HG03095 (cell line): ENCODE measurements around the gene PALM2AKAP2.

Source experiments
- ATAC-seq: cut with Tn5 transposase; IDR thresholded peaks from one replicate; pipeline ENCODE4 v1.9.1; 2021; ENCODE audit warnings: moderate library complexity; ENCODE audit not compliant: unreplicated experiment

Gene PALM2AKAP2

GRCh38 chr9:109771087-109771486 is 8.9 kb upstream of the PALM2AKAP2 start:
- ATAC-seq: no peak

- no peak for ATAC-seq
Observed at GRCh38 chr9:109771796-109772531, 8.0 kb upstream of the PALM2AKAP2 start.

GRCh38 chr9:109775516-109775915 is 4.5 kb upstream of the PALM2AKAP2 start:
- ATAC-seq: no peak

GRCh38 chr9:109776391-109776790 is 3.6 kb upstream of the PALM2AKAP2 start:
- no peak for ATAC-seq

- ATAC-seq: no peak
Observed at GRCh38 chr9:109780453-109781033, 545 bp downstream of the PALM2AKAP2 start.

GRCh38 chr9:109781086-109781485 is 1.1 kb downstream of the PALM2AKAP2 start:
- no peak for ATAC-seq

GRCh38 chr9:109781541-109782197 is 1.7 kb downstream of the PALM2AKAP2 start:
- ATAC-seq: no peak

GRCh38 chr9:109787735-109788134 is 7.7 kb downstream of the PALM2AKAP2 start:
- no peak for ATAC-seq

- ATAC-seq: no peak
Observed at GRCh38 chr9:109789556-109789955, 9.6 kb downstream of the PALM2AKAP2 start.

- no peak for ATAC-seq
Observed at GRCh38 chr9:109789971-109790370, 10.0 kb downstream of the PALM2AKAP2 start.

GRCh38 chr9:109791003-109791677 is 11.1 kb downstream of the PALM2AKAP2 start:
- ATAC-seq: no peak

GRCh38 chr9:109791747-109792146 is 11.7 kb downstream of the PALM2AKAP2 start:
- no peak for ATAC-seq

GRCh38 chr9:109792951-109793546 is 13.1 kb downstream of the PALM2AKAP2 start:
- no peak for ATAC-seq

GRCh38 chr9:109793921-109794320 is 13.9 kb downstream of the PALM2AKAP2 start:
- ATAC-seq: no peak

- no peak for ATAC-seq
Observed at GRCh38 chr9:109794361-109795012, 14.5 kb downstream of the PALM2AKAP2 start.

- ATAC-seq: no peak
Observed at GRCh38 chr9:109795613-109796012, 15.6 kb downstream of the PALM2AKAP2 start.

GRCh38 chr9:109796078-109796477 is 16.1 kb downstream of the PALM2AKAP2 start:
- no peak for ATAC-seq

GRCh38 chr9:109797006-109797405 is 17.0 kb downstream of the PALM2AKAP2 start:
- no peak for ATAC-seq

GRCh38 chr9:109797509-109797908 is 17.5 kb downstream of the PALM2AKAP2 start:
- no peak for ATAC-seq

GRCh38 chr9:109799141-109799540 is 19.1 kb downstream of the PALM2AKAP2 start:
- no peak for ATAC-seq

GRCh38 chr9:109799792-109800191 is 19.8 kb downstream of the PALM2AKAP2 start:
- ATAC-seq: no peak
